ENCODE measurements around the gene B3GALT4.

Gene B3GALT4

DNA sequence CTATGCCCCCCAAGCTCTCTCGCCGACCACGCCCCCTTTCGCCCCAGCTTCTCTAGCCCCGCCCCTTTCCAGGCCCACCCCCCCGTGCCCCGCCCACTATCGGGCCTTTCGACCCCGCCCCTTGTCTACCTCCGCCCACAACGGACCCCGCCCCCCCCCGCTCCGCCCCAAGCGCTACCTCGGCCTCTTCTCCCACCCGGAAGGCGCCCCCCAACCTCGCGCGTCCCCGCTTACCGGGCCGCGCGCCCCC, 40.4 kb downstream of the B3GALT4 start:
- TF ChIP-seq CTCF (IDR thresholded peaks at IDR 0.05): no peak

- no peak for TF ChIP-seq CTCF (IDR thresholded peaks at IDR 0.05)
These were observed 40.9 kb downstream of the B3GALT4 start, which contains the start of gene ZBTB22 for GRCh38 chr6:33317669-33318425. TSS of gene ZBTB22 (minus strand) at chr6:33317744. CDS start at chr6:33316916, 828 bp downstream.

GRCh38 chr6:33318426-33319073, 41.6 kb downstream of the B3GALT4 start:
- TF ChIP-seq CTCF (IDR thresholded peaks at IDR 0.05): no peak

- TF ChIP-seq CTCF (IDR thresholded peaks at IDR 0.05): no peak
These were observed 43.0 kb downstream of the B3GALT4 start for GRCh38 chr6:33319939-33320314.

GRCh38 chr6:33320315-33321181, 43.6 kb downstream of the B3GALT4 start:
- no peak for TF ChIP-seq CTCF (IDR thresholded peaks at IDR 0.05)

GRCh38 chr6:33321227-33321626, 44.3 kb downstream of the B3GALT4 start:
- TF ChIP-seq CTCF (IDR thresholded peaks at IDR 0.05): no peak

DNA sequence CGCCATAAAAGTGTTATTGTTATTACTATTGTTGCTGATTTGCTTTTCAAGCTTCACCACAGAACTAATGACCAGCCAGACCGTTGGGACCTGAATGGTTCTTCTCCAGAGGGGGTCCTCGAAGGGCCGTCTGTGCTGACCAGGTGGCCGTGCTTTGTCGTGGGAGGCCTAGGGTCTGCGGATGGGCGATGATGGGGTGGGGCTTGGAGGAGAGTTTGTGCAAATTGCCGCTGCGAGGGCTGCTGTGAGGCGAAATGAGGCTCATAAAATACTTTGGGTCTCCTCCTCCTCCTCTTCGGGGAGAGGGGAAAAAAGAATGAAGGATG, 46.7 kb downstream of the B3GALT4 start:
- TF ChIP-seq CTCF (IDR thresholded peaks at IDR 0.05): no peak

Measured in LNCAP (cell line).